ENCODE data around the gene DACH1. TPM values are rescaled to one million over a fixed set of nuclear protein-coding genes. Genes with fewer than 3 reads are reported as not detected.

Gene DACH1
- total and polyA plus RNA-seq, 2 of the 13 experiments (the other 11 are each of a cell fraction or from before 2014, with no cell fraction given): not detected

- TF ChIP-seq, protein P1, sequence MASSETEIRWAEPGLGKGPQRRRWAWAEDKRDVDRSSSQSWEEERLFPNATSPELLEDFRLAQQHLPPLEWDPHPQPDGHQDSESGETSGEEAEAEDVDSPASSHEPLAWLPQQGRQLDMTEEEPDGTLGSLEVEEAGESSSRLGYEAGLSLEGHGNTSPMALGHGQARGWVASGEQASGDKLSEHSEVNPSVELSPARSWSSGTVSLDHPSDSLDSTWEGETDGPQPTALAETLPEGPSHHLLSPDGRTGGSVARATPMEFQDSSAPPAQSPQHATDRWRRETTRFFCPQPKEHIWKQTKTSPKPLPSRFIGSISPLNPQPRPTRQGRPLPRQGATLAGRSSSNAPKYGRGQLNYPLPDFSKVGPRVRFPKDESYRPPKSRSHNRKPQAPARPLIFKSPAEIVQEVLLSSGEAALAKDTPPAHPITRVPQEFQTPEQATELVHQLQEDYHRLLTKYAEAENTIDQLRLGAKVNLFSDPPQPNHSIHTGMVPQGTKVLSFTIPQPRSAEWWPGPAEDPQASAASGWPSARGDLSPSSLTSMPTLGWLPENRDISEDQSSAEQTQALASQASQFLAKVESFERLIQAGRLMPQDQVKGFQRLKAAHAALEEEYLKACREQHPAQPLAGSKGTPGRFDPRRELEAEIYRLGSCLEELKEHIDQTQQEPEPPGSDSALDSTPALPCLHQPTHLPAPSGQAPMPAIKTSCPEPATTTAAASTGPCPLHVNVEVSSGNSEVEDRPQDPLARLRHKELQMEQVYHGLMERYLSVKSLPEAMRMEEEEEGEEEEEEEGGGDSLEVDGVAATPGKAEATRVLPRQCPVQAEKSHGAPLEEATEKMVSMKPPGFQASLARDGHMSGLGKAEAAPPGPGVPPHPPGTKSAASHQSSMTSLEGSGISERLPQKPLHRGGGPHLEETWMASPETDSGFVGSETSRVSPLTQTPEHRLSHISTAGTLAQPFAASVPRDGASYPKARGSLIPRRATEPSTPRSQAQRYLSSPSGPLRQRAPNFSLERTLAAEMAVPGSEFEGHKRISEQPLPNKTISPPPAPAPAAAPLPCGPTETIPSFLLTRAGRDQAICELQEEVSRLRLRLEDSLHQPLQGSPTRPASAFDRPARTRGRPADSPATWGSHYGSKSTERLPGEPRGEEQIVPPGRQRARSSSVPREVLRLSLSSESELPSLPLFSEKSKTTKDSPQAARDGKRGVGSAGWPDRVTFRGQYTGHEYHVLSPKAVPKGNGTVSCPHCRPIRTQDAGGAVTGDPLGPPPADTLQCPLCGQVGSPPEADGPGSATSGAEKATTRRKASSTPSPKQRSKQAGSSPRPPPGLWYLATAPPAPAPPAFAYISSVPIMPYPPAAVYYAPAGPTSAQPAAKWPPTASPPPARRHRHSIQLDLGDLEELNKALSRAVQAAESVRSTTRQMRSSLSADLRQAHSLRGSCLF (CRISPR knock-in tag; IDR thresholded peaks at IDR 0.05; ENCODE audit: borderline replicate concordance): no peak
- TF ChIP-seq, protein P2, sequence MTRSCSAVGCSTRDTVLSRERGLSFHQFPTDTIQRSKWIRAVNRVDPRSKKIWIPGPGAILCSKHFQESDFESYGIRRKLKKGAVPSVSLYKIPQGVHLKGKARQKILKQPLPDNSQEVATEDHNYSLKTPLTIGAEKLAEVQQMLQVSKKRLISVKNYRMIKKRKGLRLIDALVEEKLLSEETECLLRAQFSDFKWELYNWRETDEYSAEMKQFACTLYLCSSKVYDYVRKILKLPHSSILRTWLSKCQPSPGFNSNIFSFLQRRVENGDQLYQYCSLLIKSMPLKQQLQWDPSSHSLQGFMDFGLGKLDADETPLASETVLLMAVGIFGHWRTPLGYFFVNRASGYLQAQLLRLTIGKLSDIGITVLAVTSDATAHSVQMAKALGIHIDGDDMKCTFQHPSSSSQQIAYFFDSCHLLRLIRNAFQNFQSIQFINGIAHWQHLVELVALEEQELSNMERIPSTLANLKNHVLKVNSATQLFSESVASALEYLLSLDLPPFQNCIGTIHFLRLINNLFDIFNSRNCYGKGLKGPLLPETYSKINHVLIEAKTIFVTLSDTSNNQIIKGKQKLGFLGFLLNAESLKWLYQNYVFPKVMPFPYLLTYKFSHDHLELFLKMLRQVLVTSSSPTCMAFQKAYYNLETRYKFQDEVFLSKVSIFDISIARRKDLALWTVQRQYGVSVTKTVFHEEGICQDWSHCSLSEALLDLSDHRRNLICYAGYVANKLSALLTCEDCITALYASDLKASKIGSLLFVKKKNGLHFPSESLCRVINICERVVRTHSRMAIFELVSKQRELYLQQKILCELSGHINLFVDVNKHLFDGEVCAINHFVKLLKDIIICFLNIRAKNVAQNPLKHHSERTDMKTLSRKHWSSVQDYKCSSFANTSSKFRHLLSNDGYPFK (CRISPR knock-in tag; IDR thresholded peaks at IDR 0.05; ENCODE audit: borderline replicate concordance): no peak
These were observed 407.3 kb downstream of the DACH1 start (continued) for GRCh38 chr13:71459708-71460107.

- in situ Hi-C loops (cut with HindIII; ENCODE audit: extremely low pct_ligation_motif_present, low pct_unique_long_range_greater_than_20kb): no loop called here
These were observed 409.4 kb downstream of the DACH1 start for GRCh38 chr13:71457645-71458044.

More at GRCh38 chr13:71457645-71458044, 409.4 kb downstream of the DACH1 start:
- Histone ChIP-seq H3K27me3 (ENCODE audit: control insufficient read depth in 1 of 2, insufficient read depth in 2 of 2, low read length in 2 of 2) (no peaks in the 10 kb centered on the region), H3K79me2 (ENCODE audit: insufficient read depth, low read length) (no peaks in the 10 kb centered on the region), H3K9ac (ENCODE audit: insufficient read depth, low read depth, low read length) (no peak overlapping the region), H3K4me2 (ENCODE audit: low read depth, low read length) (no peak overlapping the region), H3K36me3 (replicated peaks in 1 of 2; ENCODE audit: control insufficient read depth in 1 of 2, insufficient read depth in 2 of 2, low read length in 2 of 2) (no peaks in the 10 kb centered on the region), H3K27ac (ENCODE audit: extremely low read length, insufficient read depth, low read length) (no peak overlapping the region), H4K20me1 (ENCODE audit: insufficient read depth, low read length) (no peaks in the 10 kb centered on the region), H2AFZ (ENCODE audit: low read length) (no peak overlapping the region), H3K4me1 (ENCODE audit: insufficient read depth, low read length) (no peaks in the 10 kb centered on the region), H3K9me3 (ENCODE audit: low read length) (no peaks in the 10 kb centered on the region), H3K4me3 (replicated peaks in 1 of 3; ENCODE audit: insufficient read depth in 1 of 3, low read depth in 2 of 3, low read length in 3 of 3) (no peak overlapping the region)
- 1% methylated on average over 2 of the region's 2 CpGs for WGBS (ENCODE audit: low lambda C conversion rate)
- intact Hi-C loops (cut with micrococcal nuclease; ENCODE audit: unreplicated experiment): no loop called here
- no peak for DNase-seq (ENCODE audit: low spot score)
- ATAC-seq: no peak
- ChIA-PET POLR2A (no interaction called here), CTCF (ENCODE audit: low intra/inter-chr PET ratio, low total read pairs) (no interaction called here)
- no TSS peak for BruUV-seq (replicated peaks)
- FAIRE-seq: no peak
- TF ChIP-seq KLF16 (CRISPR knock-in tag; IDR thresholded peaks at IDR 0.05) (no peak), MTF2 (CRISPR knock-in tag; IDR thresholded peaks at IDR 0.05; ENCODE audit: borderline replicate concordance) (no peak), ZFP90 (CRISPR knock-in tag; IDR thresholded peaks at IDR 0.05; ENCODE audit: borderline replicate concordance) (no peak), GABPA (IDR thresholded peaks at IDR 0.05; ENCODE audit: low read depth, low read length) (no peak), GABPA (CRISPR knock-in tag; IDR thresholded peaks at IDR 0.05; ENCODE audit: low read depth) (no peak), ZBTB46 (CRISPR knock-in tag; IDR thresholded peaks at IDR 0.05; ENCODE audit: borderline replicate concordance) (no peak), SNAPC2 (CRISPR knock-in tag; IDR thresholded peaks at IDR 0.05) (no peak), JUNB (CRISPR knock-in tag; IDR thresholded peaks at IDR 0.05; ENCODE audit: borderline replicate concordance) (no peak)

Measured in HepG2 (cell line).